GM23338 (cell line): ENCODE results near the gene COL25A1. TPM values are rescaled to one million over a fixed set of nuclear protein-coding genes. Genes with fewer than 3 reads are reported as not detected.

Source experiments
- ATAC-seq: fragments of 200-7000 bp; cut with Tn5 transposase; 3 replicates; pipeline ENCODE4 v1.9.1; 2020
- DNase-seq: peaks from one replicate; pipeline ENCODE4 v3.0.0-alpha.2; 2015; ENCODE audit warnings: low spot score
- H2AFZ ChIP-seq: fragments of 200-600 bp; sonication (generic); 2 replicates; pipeline ENCODE4 v1.8.0; 2016; ENCODE audit warnings: antibody characterized with exemption, mild to moderate bottlenecking, moderate library complexity
- H3F3A ChIP-seq: fragments of 200-600 bp; sonication (generic); replicated peaks from 2 replicates; pipeline ENCODE4 v1.8.0; 2017; ENCODE audit warnings: antibody characterized with exemption, mixed run types, low read depth
- H3K27ac ChIP-seq: fragments of 200-600 bp; sonication (generic); 2 replicates; pipeline ENCODE4 v1.6.1; 2016; ENCODE audit warnings: low read depth
- H3K27me3 ChIP-seq: fragments of 200-600 bp; sonication (generic); 2 replicates; pipeline ENCODE4 v1.8.0; 2016; ENCODE audit warnings: mild to moderate bottlenecking, mixed run types, moderate library complexity; ENCODE audit not compliant: insufficient read depth
- H3K36me3 ChIP-seq: fragments of 200-600 bp; sonication (generic); 2 replicates; pipeline ENCODE4 v1.8.0; 2016; ENCODE audit warnings: mild to moderate bottlenecking; ENCODE audit not compliant: insufficient read depth
- H3K4me1 ChIP-seq: fragments of 200-600 bp; sonication (generic); 2 replicates; pipeline ENCODE4 v1.8.0; 2016; ENCODE audit warnings: mild to moderate bottlenecking, moderate library complexity; ENCODE audit not compliant: insufficient read depth
- H3K4me2 ChIP-seq: fragments of 200-600 bp; sonication (generic); 2 replicates; pipeline ENCODE4 v1.7.1; 2017; ENCODE audit warnings: mixed run types
- H3K4me3 ChIP-seq: fragments of 200-600 bp; sonication (generic); 2 replicates; pipeline ENCODE4 v1.6.1; 2016; ENCODE audit warnings: mixed run types
- H3K79me2 ChIP-seq: fragments of 200-600 bp; sonication (generic); replicated peaks from 2 replicates; pipeline ENCODE4 v1.8.0; 2017; ENCODE audit warnings: mild to moderate bottlenecking; ENCODE audit not compliant: insufficient read depth
- H3K9me2 ChIP-seq: fragments of 200-600 bp; sonication (generic); 2 replicates; pipeline ENCODE4 v1.8.0; 2017; ENCODE audit not compliant: insufficient read depth
- H4K20me1 ChIP-seq: fragments of 200-600 bp; sonication (generic); replicated peaks from 2 replicates; pipeline ENCODE4 v1.8.0; 2017; ENCODE audit warnings: mild to moderate bottlenecking; ENCODE audit not compliant: insufficient read depth
- H3K27ac Mint-ChIP-seq: 2 replicates; pipeline ENCODE4 v1.8.0; 2020; ENCODE audit warnings: inconsistent platforms, mild to moderate bottlenecking, moderate library complexity, mixed read lengths
- H3K27me3 Mint-ChIP-seq: 3 replicates; pipeline ENCODE4 v1.8.0; 2022; ENCODE audit warnings: low read depth, mild to moderate bottlenecking, moderate library complexity, mixed read lengths, inconsistent platforms; ENCODE audit not compliant: insufficient read depth, poor library complexity
- H3K36me3 Mint-ChIP-seq: 3 replicates; pipeline ENCODE4 v1.8.0; 2021; ENCODE audit warnings: low read depth, mild to moderate bottlenecking, inconsistent platforms, moderate library complexity, mixed read lengths
- H3K4me1 Mint-ChIP-seq: 3 replicates; pipeline ENCODE4 v1.8.0; 2020; ENCODE audit warnings: mild to moderate bottlenecking, inconsistent platforms, mixed read lengths
- H3K4me3 Mint-ChIP-seq: 3 replicates; pipeline ENCODE4 v1.8.0; 2021; ENCODE audit warnings: moderate library complexity, mild to moderate bottlenecking, inconsistent platforms, mixed read lengths
- H3K9me3 Mint-ChIP-seq: 3 replicates; pipeline ENCODE4 v1.8.0; 2020; ENCODE audit warnings: moderate library complexity, mild to moderate bottlenecking, inconsistent platforms, mixed read lengths
- EZH2phosphoT487 ChIP-seq: fragments of 200-600 bp; sonication (generic); IDR thresholded peaks from one replicate; pipeline ENCODE4 v1.8.1; 2018; ENCODE audit warnings: antibody characterized with exemption; ENCODE audit not compliant: unreplicated experiment
- JUNB ChIP-seq: IDR thresholded peaks from one replicate; pipeline ENCODE4 v1.6.1; 2016; ENCODE audit warnings: antibody characterized with exemption; ENCODE audit not compliant: unreplicated experiment
- NANOG ChIP-seq: IDR thresholded peaks from 2 replicates; pipeline ENCODE4 v1.6.1; 2016; ENCODE audit warnings: antibody characterized with exemption, borderline replicate concordance
- REST ChIP-seq: IDR thresholded peaks from one replicate; pipeline ENCODE4 v1.6.1; 2018; ENCODE audit warnings: antibody characterized with exemption; ENCODE audit not compliant: unreplicated experiment
- STAT1 ChIP-seq: IDR thresholded peaks from one replicate; pipeline ENCODE4 v1.6.1; 2016; ENCODE audit warnings: antibody characterized with exemption; ENCODE audit not compliant: unreplicated experiment
- ZNF114 ChIP-seq: fragments of 250-450 bp; sonication (Bioruptor Pico); IDR thresholded peaks from 2 replicates; pipeline ENCODE4 v1.5.0; 2020; ENCODE audit warnings: mild to moderate bottlenecking, moderate library complexity
- ZNF331 ChIP-seq: fragments of 250-450 bp; sonication (Bioruptor Pico); IDR thresholded peaks from 2 replicates; pipeline ENCODE4 v1.5.0; 2020; ENCODE audit warnings: low read depth, mild to moderate bottlenecking, moderate library complexity
- polyA plus RNA-seq: library from polyadenylated mRNA; unstranded; fragments of >200 nt; fragmentation: Nextera tagmentation; extraction: Ambion mirVana; gene quantifications from 2 replicates; pipeline ENCODE4 v1.2.1, GENCODE V29; 2016
- total RNA-seq: library from RNA; depleted of rRNA; stranded (reverse); fragments of >200 nt; shearing (Covaris generic); gene quantifications from 2 replicates; pipeline ENCODE4 v1.2.3, GENCODE V29; 2014
- TF ChIP-seq, protein P1 (sequence below), 2 experiments: fragments of 200-600 bp in 1 of 2; sonication (generic) in 1 of 2; conservative IDR thresholded peaks; 2 replicates each; pipeline versions ENCODE4 v1.5.1 to v1.6.1; 2016 to 2017; ENCODE audit warnings: antibody characterized with exemption in 2 of 2, low read depth in 2 of 2, mild to moderate bottlenecking in 2 of 2, moderate library complexity in 1 of 2
- TF ChIP-seq, protein P2 (sequence below): IDR thresholded peaks from 2 replicates; pipeline ENCODE4 v1.6.1; 2016; ENCODE audit warnings: antibody characterized with exemption

Gene COL25A1
- total and polyA plus RNA-seq, 2 experiments from 2014 or later: 3.9 to 5.6 TPM

GRCh38 chr4:109079201-109079600 is 223.3 kb downstream of the COL25A1 start (continued):
- TF ChIP-seq, protein P1, sequence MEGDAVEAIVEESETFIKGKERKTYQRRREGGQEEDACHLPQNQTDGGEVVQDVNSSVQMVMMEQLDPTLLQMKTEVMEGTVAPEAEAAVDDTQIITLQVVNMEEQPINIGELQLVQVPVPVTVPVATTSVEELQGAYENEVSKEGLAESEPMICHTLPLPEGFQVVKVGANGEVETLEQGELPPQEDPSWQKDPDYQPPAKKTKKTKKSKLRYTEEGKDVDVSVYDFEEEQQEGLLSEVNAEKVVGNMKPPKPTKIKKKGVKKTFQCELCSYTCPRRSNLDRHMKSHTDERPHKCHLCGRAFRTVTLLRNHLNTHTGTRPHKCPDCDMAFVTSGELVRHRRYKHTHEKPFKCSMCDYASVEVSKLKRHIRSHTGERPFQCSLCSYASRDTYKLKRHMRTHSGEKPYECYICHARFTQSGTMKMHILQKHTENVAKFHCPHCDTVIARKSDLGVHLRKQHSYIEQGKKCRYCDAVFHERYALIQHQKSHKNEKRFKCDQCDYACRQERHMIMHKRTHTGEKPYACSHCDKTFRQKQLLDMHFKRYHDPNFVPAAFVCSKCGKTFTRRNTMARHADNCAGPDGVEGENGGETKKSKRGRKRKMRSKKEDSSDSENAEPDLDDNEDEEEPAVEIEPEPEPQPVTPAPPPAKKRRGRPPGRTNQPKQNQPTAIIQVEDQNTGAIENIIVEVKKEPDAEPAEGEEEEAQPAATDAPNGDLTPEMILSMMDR (conservative IDR thresholded peaks at IDR 0.05; ENCODE audit: low read depth in 2 of 2): no peak
- TF ChIP-seq STAT1 (no peak), ZNF114 (CRISPR knock-in tag) (no peak)
- TF ChIP-seq, protein P2, sequence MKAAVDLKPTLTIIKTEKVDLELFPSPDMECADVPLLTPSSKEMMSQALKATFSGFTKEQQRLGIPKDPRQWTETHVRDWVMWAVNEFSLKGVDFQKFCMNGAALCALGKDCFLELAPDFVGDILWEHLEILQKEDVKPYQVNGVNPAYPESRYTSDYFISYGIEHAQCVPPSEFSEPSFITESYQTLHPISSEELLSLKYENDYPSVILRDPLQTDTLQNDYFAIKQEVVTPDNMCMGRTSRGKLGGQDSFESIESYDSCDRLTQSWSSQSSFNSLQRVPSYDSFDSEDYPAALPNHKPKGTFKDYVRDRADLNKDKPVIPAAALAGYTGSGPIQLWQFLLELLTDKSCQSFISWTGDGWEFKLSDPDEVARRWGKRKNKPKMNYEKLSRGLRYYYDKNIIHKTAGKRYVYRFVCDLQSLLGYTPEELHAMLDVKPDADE: no peak

- H3K4me3 Mint-ChIP-seq: no peak overlapping the region
- Histone ChIP-seq H3K27ac (no peak overlapping the region), H3K9me2 (no peaks in the 10 kb centered on the region), H3K36me3 (peaks cover 4% of the 10 kb centered on the region; the same call in 1 of the 2 replicates), H3F3A (no peaks in the 10 kb centered on the region), H3K4me2 (no peak overlapping the region), H3K4me3 (no peak overlapping the region), H3K4me1 (no peaks in the 10 kb centered on the region), H3K79me2 (no peaks in the 10 kb centered on the region), H3K27me3 (no peaks in the 10 kb centered on the region), H2AFZ (no peak overlapping the region), H4K20me1 (no peaks in the 10 kb centered on the region)
- H3K9me3 Mint-ChIP-seq: peaks cover 15% of the 10 kb centered on the region; the same call in 2 of the 3 replicates
- peaks cover 9% of the 10 kb centered on the region; the same call in 2 of the 3 replicates for H3K36me3 Mint-ChIP-seq
- no peak overlapping the region for H3K27ac Mint-ChIP-seq
- H3K4me1 Mint-ChIP-seq: no peaks in the 10 kb centered on the region
- TF ChIP-seq ZNF331 (CRISPR knock-in tag) (no peak), STAT1 (no peak), REST (no peak), JUNB (no peak), ZNF114 (CRISPR knock-in tag) (no peak), NANOG (no peak), EZH2phosphoT487 (no peak)
- TF ChIP-seq, protein P2: no peak
- ATAC-seq (no peak), DNase-seq (no peak)
- no peaks in the 10 kb centered on the region for H3K27me3 Mint-ChIP-seq
Measured at GRCh38 chr4:109078724-109079123, 223.7 kb downstream of the COL25A1 start.
